ENCODE results near the gene WWTR1. TPM values are rescaled to one million over a fixed set of nuclear protein-coding genes. Genes with fewer than 3 reads are reported as not detected.

WWTR1 gene
- polyA plus RNA-seq, 1 donor (not counting 4 experiments of a cell fraction or from before 2014, with no cell fraction given) = 77.3 TPM

DNA sequence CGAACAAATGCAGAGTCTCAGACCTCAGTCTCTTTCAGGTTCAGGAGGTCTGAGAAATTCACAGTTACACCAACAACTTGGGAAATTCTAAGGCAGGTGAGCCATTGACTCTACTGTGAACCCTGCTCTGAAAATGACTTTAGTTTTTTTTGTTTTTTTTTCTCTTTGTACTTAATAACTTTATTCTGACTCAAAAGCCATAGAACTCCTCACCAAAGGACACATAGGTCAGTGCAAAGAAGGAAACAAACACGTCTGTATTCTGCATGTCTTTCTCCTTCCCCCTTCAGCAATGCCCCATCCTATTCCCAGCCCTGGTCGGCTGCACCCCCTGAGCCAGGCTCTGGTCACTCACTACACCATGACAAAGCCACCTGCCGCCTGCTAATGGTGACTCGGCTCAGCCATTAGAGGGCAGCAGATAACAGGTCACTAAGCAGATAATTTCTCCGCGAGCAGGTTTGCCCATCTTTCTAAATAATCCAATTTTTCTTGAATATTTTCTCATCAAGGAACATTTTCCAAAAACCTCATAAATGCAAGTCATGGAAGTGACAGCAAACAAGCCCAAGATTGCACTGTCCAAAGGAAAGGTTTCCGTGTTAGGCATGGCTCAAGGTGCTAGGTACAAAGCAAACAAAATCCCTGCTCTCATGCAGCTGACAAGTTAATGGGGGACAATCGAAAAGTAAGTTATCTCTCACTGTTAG lies 145.6 kb downstream of the WWTR1 start:
- no peaks in the 10 kb centered on the region for H3K4me1 ChIP-seq (ENCODE audit: control insufficient read depth, extremely low read depth, insufficient read depth, low read length)
- H3K4me2 ChIP-seq (ENCODE audit: control insufficient read depth, extremely low read depth, insufficient read depth, low read depth, low read length) = no peak overlapping the region
- no peak overlapping the region for H3K27ac ChIP-seq (ENCODE audit: control insufficient read depth, insufficient read depth, low read length)
- no peaks in the 10 kb centered on the region for H3K9me3 ChIP-seq (ENCODE audit: control insufficient read depth, low read depth, low read length)
- TF ChIP-seq CTCF (optimal IDR thresholded peaks at IDR 0.05 in 1 of 3, IDR thresholded peaks at IDR 0.05 in 1 of 3, conservative IDR thresholded peaks at IDR 0.05 in 1 of 3; ENCODE audit: extremely low read depth in 1 of 3, insufficient read depth in 2 of 3, low read length in 3 of 3) (peak; percentile 70 to 92 (median 81)), EZH2 (IDR thresholded peaks at IDR 0.05; ENCODE audit: low read length) (no peak)
- no peak overlapping the region for H3K4me3 ChIP-seq (ENCODE audit: control insufficient read depth in 2 of 3, extremely low read depth in 1 of 3, insufficient read depth in 2 of 3, low read depth in 1 of 3, low read length in 3 of 3)
- FAIRE-seq = peak; percentile 41
- H3K79me2 ChIP-seq (ENCODE audit: control insufficient read depth, insufficient read depth, low read length) = no peaks in the 10 kb centered on the region
- H3K9ac ChIP-seq (ENCODE audit: control insufficient read depth, extremely low read depth, insufficient read depth, low read length) = no peak overlapping the region
- H3K27me3 ChIP-seq (ENCODE audit: control insufficient read depth, extremely low read depth, insufficient read depth, low read length) = no peaks in the 10 kb centered on the region
- H4K20me1 ChIP-seq (ENCODE audit: control insufficient read depth, extremely low read depth, insufficient read depth, low read length) = no peaks in the 10 kb centered on the region
- H2AFZ ChIP-seq (ENCODE audit: control insufficient read depth, low read length) = no peak overlapping the region
- dilution Hi-C loops (cut with MboI; ENCODE audit: extremely low pct_ligation_motif_present, low sequenced_read_pairs) = no loop called here
- no peaks in the 10 kb centered on the region for H3K9me1 ChIP-seq (ENCODE audit: control insufficient read depth, extremely low read depth, insufficient read depth, low read length)
- H3K36me3 ChIP-seq (ENCODE audit: control insufficient read depth in 2 of 2, extremely low read depth in 1 of 2, insufficient read depth in 2 of 2, low read length in 2 of 2) = no peaks in the 10 kb centered on the region
- no peak for DNase-seq (ENCODE audit: low read depth, low spot score)

- H3K4me3 ChIP-seq (ENCODE audit: control insufficient read depth in 2 of 3, extremely low read depth in 1 of 3, insufficient read depth in 2 of 3, low read depth in 1 of 3, low read length in 3 of 3) = no peak overlapping the region
- H3K36me3 ChIP-seq (ENCODE audit: control insufficient read depth in 2 of 2, extremely low read depth in 1 of 2, insufficient read depth in 2 of 2, low read length in 2 of 2) = no peaks in the 10 kb centered on the region
- H3K9ac ChIP-seq (ENCODE audit: control insufficient read depth, extremely low read depth, insufficient read depth, low read length) = no peak overlapping the region
- no peaks in the 10 kb centered on the region for H4K20me1 ChIP-seq (ENCODE audit: control insufficient read depth, extremely low read depth, insufficient read depth, low read length)
- H3K27me3 ChIP-seq (ENCODE audit: control insufficient read depth, extremely low read depth, insufficient read depth, low read length) = no peaks in the 10 kb centered on the region
- no peaks in the 10 kb centered on the region for H3K79me2 ChIP-seq (ENCODE audit: control insufficient read depth, insufficient read depth, low read length)
- no peak overlapping the region for H3K4me2 ChIP-seq (ENCODE audit: control insufficient read depth, extremely low read depth, insufficient read depth, low read depth, low read length)
- H3K9me3 ChIP-seq (ENCODE audit: control insufficient read depth, low read depth, low read length) = no peaks in the 10 kb centered on the region
- no peak for TF ChIP-seq CTCF (optimal IDR thresholded peaks at IDR 0.05 in 1 of 3, IDR thresholded peaks at IDR 0.05 in 1 of 3, conservative IDR thresholded peaks at IDR 0.05 in 1 of 3; ENCODE audit: extremely low read depth in 1 of 3, insufficient read depth in 2 of 3, low read length in 3 of 3)
- TF ChIP-seq EZH2 (IDR thresholded peaks at IDR 0.05; ENCODE audit: low read length) = no peak
- FAIRE-seq (no peak), DNase-seq (ENCODE audit: low read depth, low spot score) (no peak)
- H3K27ac ChIP-seq (ENCODE audit: control insufficient read depth, insufficient read depth, low read length) = no peak overlapping the region
- H3K9me1 ChIP-seq (ENCODE audit: control insufficient read depth, extremely low read depth, insufficient read depth, low read length) = no peaks in the 10 kb centered on the region
- dilution Hi-C loops (cut with MboI; ENCODE audit: extremely low pct_ligation_motif_present, low sequenced_read_pairs) = no loop called here
- no peaks in the 10 kb centered on the region for H3K4me1 ChIP-seq (ENCODE audit: control insufficient read depth, extremely low read depth, insufficient read depth, low read length)
- no peak overlapping the region for H2AFZ ChIP-seq (ENCODE audit: control insufficient read depth, low read length)
Measured at GRCh38 chr3:149511040-149511626, 146.7 kb downstream of the WWTR1 start.
